ENCODE results near the gene TMEM168. TPM values are rescaled to one million over a fixed set of nuclear protein-coding genes. Genes with fewer than 3 reads are reported as not detected.

TMEM168 gene
- polyA plus RNA-seq, 1 donor (not counting 4 experiments of a cell fraction or from before 2014, with no cell fraction given), result 32.8 TPM

DNA sequence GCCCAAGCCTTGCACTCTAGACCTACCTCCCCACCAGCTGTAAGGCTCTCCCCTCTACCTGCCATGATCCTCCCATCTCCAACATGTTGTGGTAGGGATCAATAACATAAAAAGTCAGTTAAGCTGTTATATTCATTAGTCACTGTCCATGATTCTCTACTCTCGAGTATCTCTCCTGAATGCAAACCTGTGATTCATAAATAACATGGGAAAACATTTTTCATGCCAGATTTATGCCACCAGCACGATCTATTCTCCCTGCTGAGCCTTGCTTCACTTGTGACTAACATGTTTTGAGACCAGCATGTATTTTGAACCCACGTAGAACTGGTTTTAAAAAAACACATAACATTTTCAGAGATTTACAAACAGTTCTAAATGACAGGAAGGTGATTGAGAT lies 30.3 kb downstream of the TMEM168 start:
- TF ChIP-seq, protein P1, sequence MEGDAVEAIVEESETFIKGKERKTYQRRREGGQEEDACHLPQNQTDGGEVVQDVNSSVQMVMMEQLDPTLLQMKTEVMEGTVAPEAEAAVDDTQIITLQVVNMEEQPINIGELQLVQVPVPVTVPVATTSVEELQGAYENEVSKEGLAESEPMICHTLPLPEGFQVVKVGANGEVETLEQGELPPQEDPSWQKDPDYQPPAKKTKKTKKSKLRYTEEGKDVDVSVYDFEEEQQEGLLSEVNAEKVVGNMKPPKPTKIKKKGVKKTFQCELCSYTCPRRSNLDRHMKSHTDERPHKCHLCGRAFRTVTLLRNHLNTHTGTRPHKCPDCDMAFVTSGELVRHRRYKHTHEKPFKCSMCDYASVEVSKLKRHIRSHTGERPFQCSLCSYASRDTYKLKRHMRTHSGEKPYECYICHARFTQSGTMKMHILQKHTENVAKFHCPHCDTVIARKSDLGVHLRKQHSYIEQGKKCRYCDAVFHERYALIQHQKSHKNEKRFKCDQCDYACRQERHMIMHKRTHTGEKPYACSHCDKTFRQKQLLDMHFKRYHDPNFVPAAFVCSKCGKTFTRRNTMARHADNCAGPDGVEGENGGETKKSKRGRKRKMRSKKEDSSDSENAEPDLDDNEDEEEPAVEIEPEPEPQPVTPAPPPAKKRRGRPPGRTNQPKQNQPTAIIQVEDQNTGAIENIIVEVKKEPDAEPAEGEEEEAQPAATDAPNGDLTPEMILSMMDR (optimal IDR thresholded peaks at IDR 0.05 in 1 of 3, IDR thresholded peaks at IDR 0.05 in 1 of 3, conservative IDR thresholded peaks at IDR 0.05 in 1 of 3; ENCODE audit: extremely low read depth in 1 of 3, insufficient read depth in 2 of 3, low read length in 3 of 3), result no peak
- no peak for TF ChIP-seq EZH2 (IDR thresholded peaks at IDR 0.05; ENCODE audit: low read length)
- Histone ChIP-seq H3K9me3 (ENCODE audit: control insufficient read depth, low read depth, low read length) (no peaks in the 10 kb centered on the region), H3K27me3 (ENCODE audit: control insufficient read depth, extremely low read depth, insufficient read depth, low read length) (no peaks in the 10 kb centered on the region), H3K27ac (ENCODE audit: control insufficient read depth, insufficient read depth, low read length) (no peak overlapping the region), H3K9me1 (ENCODE audit: control insufficient read depth, extremely low read depth, insufficient read depth, low read length) (no peaks in the 10 kb centered on the region), H3K4me1 (ENCODE audit: control insufficient read depth, extremely low read depth, insufficient read depth, low read length) (no peaks in the 10 kb centered on the region), H2AFZ (ENCODE audit: control insufficient read depth, low read length) (no peak overlapping the region), H3K79me2 (ENCODE audit: control insufficient read depth, insufficient read depth, low read length) (no peaks in the 10 kb centered on the region), H3K4me3 (ENCODE audit: control insufficient read depth in 2 of 3, extremely low read depth in 1 of 3, insufficient read depth in 2 of 3, low read depth in 1 of 3, low read length in 3 of 3) (no peak overlapping the region), H3K36me3 (ENCODE audit: control insufficient read depth in 2 of 2, extremely low read depth in 1 of 2, insufficient read depth in 2 of 2, low read length in 2 of 2) (peaks cover 0 to 4% of the 10 kb centered on the region in 2 experiments), H3K4me2 (ENCODE audit: control insufficient read depth, extremely low read depth, insufficient read depth, low read depth, low read length) (no peak overlapping the region), H4K20me1 (ENCODE audit: control insufficient read depth, extremely low read depth, insufficient read depth, low read length) (no peaks in the 10 kb centered on the region), H3K9ac (ENCODE audit: control insufficient read depth, extremely low read depth, insufficient read depth, low read length) (no peak overlapping the region)
- DNase-seq (ENCODE audit: low read depth, low spot score), result no peak
- FAIRE-seq, result peak; percentile 23
- dilution Hi-C loops (cut with MboI; ENCODE audit: extremely low pct_ligation_motif_present, low sequenced_read_pairs), result no loop called here

DNA sequence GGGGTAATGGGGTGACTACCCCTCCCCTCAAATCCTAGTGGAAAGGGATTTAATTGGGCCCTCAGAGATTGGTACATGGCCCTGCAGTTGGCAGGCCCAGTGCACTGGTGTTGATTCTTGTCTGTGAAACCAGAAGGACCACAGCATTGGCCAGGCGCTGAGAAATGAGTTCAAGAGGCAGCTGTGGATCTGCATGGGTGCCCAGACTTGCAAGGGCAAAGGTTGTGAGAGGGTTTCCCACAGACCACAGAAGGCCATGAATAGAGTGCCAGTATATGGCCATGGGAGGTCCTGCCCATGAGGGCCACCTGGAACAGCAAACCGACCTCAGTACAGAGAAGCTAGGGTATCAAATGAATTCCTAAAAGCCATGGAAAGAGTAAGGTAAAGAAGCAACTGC lies 32.9 kb downstream of the TMEM168 start:
- Histone ChIP-seq H4K20me1 (ENCODE audit: control insufficient read depth, extremely low read depth, insufficient read depth, low read length) (no peaks in the 10 kb centered on the region), H3K9ac (ENCODE audit: control insufficient read depth, extremely low read depth, insufficient read depth, low read length) (no peak overlapping the region), H3K4me3 (ENCODE audit: control insufficient read depth in 2 of 3, extremely low read depth in 1 of 3, insufficient read depth in 2 of 3, low read depth in 1 of 3, low read length in 3 of 3) (no peak overlapping the region), H2AFZ (ENCODE audit: control insufficient read depth, low read length) (no peak overlapping the region), H3K9me1 (ENCODE audit: control insufficient read depth, extremely low read depth, insufficient read depth, low read length) (no peaks in the 10 kb centered on the region), H3K27ac (ENCODE audit: control insufficient read depth, insufficient read depth, low read length) (no peak overlapping the region), H3K27me3 (ENCODE audit: control insufficient read depth, extremely low read depth, insufficient read depth, low read length) (no peaks in the 10 kb centered on the region), H3K9me3 (ENCODE audit: control insufficient read depth, low read depth, low read length) (no peaks in the 10 kb centered on the region), H3K4me2 (ENCODE audit: control insufficient read depth, extremely low read depth, insufficient read depth, low read depth, low read length) (no peak overlapping the region), H3K36me3 (ENCODE audit: control insufficient read depth in 2 of 2, extremely low read depth in 1 of 2, insufficient read depth in 2 of 2, low read length in 2 of 2) (peaks cover 0 to 4% of the 10 kb centered on the region in 2 experiments), H3K79me2 (ENCODE audit: control insufficient read depth, insufficient read depth, low read length) (no peaks in the 10 kb centered on the region), H3K4me1 (ENCODE audit: control insufficient read depth, extremely low read depth, insufficient read depth, low read length) (no peaks in the 10 kb centered on the region)
- FAIRE-seq (no peak), DNase-seq (ENCODE audit: low read depth, low spot score) (no peak)
- dilution Hi-C loops (cut with MboI; ENCODE audit: extremely low pct_ligation_motif_present, low sequenced_read_pairs), result no loop called here
- TF ChIP-seq EZH2 (IDR thresholded peaks at IDR 0.05; ENCODE audit: low read length), result no peak
- TF ChIP-seq, protein P1 (optimal IDR thresholded peaks at IDR 0.05 in 1 of 3, IDR thresholded peaks at IDR 0.05 in 1 of 3, conservative IDR thresholded peaks at IDR 0.05 in 1 of 3; ENCODE audit: extremely low read depth in 1 of 3, insufficient read depth in 2 of 3, low read length in 3 of 3), result no peak
